Measurements from ENCODE around the gene PLCZ1. TPM values are rescaled to one million over a fixed set of nuclear protein-coding genes. Genes with fewer than 3 reads are reported as not detected.

PLCZ1 gene
- total RNA-seq, 2 donors from 2014 or later = not detected

DNA sequence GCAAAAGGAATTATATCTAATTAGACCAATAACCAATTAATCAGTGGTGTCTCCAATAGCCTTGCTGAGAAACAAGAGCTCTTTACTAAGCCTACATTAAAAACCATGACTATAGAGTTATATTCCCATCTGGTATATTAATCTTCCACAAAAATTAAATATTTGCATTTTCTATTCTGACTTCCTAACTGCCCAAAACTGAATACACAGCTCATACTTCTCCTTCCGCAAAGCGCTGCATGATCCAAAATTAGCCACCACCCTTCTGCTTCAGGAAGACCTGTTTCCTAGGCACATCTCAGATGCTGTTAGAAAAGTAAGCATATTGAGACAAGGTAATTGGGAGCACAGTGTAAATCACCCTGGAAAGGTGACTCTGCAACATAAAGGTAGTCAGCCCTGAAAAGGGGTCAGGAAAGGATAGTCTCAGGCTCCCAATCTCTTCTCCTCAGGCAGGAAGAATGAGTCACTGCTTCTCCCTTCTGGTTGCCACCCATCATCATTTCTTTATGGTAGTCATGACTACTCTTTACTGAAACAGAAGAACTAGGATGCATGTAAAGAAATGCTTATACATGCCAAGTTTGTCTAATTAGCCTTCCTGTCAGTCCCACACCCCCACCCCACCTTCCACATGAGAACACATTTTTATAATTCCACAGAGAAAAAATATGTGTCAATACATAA is 54.3 kb downstream of the PLCZ1 start:
- Histone ChIP-seq H3K27ac (no peak overlapping the region), H3K9me3 (no peaks in the 10 kb centered on the region), H3K36me3 (no peaks in the 10 kb centered on the region), H3K27me3 (no peaks in the 10 kb centered on the region), H3K4me1 (no peaks in the 10 kb centered on the region), H3K4me3 (no peak overlapping the region)
- TF ChIP-seq, protein P1, sequence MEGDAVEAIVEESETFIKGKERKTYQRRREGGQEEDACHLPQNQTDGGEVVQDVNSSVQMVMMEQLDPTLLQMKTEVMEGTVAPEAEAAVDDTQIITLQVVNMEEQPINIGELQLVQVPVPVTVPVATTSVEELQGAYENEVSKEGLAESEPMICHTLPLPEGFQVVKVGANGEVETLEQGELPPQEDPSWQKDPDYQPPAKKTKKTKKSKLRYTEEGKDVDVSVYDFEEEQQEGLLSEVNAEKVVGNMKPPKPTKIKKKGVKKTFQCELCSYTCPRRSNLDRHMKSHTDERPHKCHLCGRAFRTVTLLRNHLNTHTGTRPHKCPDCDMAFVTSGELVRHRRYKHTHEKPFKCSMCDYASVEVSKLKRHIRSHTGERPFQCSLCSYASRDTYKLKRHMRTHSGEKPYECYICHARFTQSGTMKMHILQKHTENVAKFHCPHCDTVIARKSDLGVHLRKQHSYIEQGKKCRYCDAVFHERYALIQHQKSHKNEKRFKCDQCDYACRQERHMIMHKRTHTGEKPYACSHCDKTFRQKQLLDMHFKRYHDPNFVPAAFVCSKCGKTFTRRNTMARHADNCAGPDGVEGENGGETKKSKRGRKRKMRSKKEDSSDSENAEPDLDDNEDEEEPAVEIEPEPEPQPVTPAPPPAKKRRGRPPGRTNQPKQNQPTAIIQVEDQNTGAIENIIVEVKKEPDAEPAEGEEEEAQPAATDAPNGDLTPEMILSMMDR (IDR thresholded peaks at IDR 0.05) = no peak
- DNase-seq (ENCODE audit: low spot score) = no peak

DNA sequence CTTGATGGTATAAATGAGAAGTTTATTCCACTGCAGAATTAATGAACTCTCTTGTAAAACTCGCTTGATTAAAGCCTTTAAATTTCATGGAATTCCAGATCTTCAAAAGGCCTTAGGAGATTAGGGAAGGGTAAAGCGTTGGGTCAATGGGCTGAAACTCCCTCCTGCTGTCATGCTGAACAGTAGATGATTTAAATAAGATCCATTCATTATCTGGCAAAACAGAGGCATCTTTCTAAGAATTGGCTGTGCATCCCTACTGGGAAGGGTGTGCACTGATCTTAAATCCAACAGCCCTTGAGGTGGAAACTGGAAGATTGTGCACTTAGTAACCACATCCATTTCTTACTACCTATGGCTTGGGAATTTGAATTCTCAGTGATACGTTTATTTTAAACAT is 56.0 kb downstream of the PLCZ1 start:
- TF ChIP-seq, protein P1 (IDR thresholded peaks at IDR 0.05) = no peak

DNA sequence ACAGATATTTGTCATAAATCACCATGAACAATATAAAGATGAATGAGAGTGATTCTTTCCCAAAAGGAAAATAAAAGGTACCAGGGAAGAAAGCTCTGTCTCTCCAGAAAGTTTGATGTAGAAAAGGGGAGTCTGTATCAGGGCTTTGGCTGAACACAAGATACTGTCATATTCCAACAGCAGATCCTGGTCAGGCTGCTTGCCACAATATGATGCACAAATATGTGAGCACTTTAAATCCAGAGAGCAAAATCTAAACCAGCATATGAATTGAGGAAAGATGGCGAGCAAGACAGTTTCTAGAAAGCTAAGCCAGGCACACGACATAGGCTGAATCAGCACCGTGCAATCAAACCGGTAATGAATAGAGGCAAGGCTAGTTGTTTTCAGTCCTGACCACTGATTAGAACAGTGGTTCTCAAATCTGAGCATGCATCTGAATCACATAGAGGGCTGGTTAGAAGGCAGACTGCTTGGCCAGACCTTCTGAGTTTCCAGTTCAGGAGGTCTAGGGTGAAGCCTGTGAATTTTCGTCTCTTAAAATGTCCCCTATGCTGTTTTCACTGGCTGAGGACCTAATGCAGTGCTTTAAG is 60.7 kb downstream of the PLCZ1 start:
- no peak for DNase-seq (ENCODE audit: low spot score)

More for the DNA sequence above, 56.0 kb downstream of the PLCZ1 start:
- H3K36me3 ChIP-seq = no peaks in the 10 kb centered on the region
- DNase-seq (ENCODE audit: low spot score) = no peak
- H3K9me3 ChIP-seq = no peaks in the 10 kb centered on the region
- no peak overlapping the region for H3K4me3 ChIP-seq
- H3K27me3 ChIP-seq = no peaks in the 10 kb centered on the region
- no peaks in the 10 kb centered on the region for H3K4me1 ChIP-seq
- no peak overlapping the region for H3K27ac ChIP-seq

DNA sequence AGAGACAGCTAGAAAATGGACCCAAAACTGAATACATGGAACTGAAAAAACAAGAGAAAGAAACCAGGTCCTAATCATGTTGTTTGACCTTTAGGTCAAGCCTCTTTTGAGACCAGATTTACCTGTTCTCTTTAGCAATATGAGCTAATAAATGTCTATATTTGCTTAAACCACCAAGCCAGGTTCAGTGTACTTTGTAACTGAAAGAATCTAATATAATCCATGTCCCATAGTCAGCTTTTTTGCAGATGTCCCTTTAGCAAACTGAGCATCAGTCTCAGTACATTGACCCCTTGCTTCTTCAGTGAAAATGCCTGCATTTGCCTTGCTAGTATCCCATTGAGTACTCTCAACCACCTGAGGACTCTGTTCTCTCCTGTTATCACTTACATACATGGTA is 61.7 kb downstream of the PLCZ1 start:
- no peak overlapping the region for H3K4me3 ChIP-seq
- no peak overlapping the region for H3K27ac ChIP-seq
- no peaks in the 10 kb centered on the region for H3K9me3 ChIP-seq
- no peaks in the 10 kb centered on the region for H3K4me1 ChIP-seq
- H3K27me3 ChIP-seq = no peaks in the 10 kb centered on the region
- H3K36me3 ChIP-seq = no peaks in the 10 kb centered on the region
- TF ChIP-seq, protein P1 (IDR thresholded peaks at IDR 0.05) = no peak
- no peak for DNase-seq (ENCODE audit: low spot score)

More for the DNA sequence above, 60.7 kb downstream of the PLCZ1 start:
- H3K27me3 ChIP-seq = no peaks in the 10 kb centered on the region
- no peaks in the 10 kb centered on the region for H3K4me1 ChIP-seq
- H3K4me3 ChIP-seq = no peak overlapping the region
- no peaks in the 10 kb centered on the region for H3K9me3 ChIP-seq
- no peaks in the 10 kb centered on the region for H3K36me3 ChIP-seq
- no peak overlapping the region for H3K27ac ChIP-seq
- TF ChIP-seq, protein P1 (IDR thresholded peaks at IDR 0.05) = no peak

DNA sequence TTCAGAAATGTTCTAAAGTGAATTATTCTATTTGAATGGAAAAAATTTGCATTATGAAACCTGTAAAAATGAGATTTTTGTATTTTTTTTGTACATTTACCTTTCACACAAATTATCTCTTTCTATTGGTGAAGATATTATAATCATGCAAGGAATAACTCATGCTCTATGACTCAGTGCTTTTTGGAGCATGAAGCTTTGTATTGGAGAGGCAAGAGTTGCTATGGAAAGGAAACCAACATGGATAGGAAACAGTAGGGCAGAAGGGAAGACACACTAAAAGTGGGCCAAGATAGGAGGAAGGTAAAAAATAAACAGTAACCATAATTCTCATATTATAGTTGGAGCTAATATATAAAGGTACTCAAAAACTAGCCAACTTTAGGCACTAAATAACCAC is 79.0 kb downstream of the PLCZ1 start:
- Histone ChIP-seq H3K27ac (no peak overlapping the region), H3K27me3 (no peaks in the 10 kb centered on the region), H3K4me1 (no peaks in the 10 kb centered on the region), H3K4me3 (no peak overlapping the region), H3K9me3 (peaks cover 0 to 34% of the 10 kb centered on the region in 2 donors), H3K36me3 (no peaks in the 10 kb centered on the region)
- TF ChIP-seq, protein P1 (IDR thresholded peaks at IDR 0.05) = no peak
- DNase-seq (ENCODE audit: low spot score) = no peak
